Measurements from ENCODE around the gene SLC6A19. TPM values are rescaled to one million over a fixed set of nuclear protein-coding genes. Genes with fewer than 3 reads are reported as not detected.

SLC6A19 gene
- total RNA-seq, 1 experiment from 2014 or later: 0.29 TPM

DNA sequence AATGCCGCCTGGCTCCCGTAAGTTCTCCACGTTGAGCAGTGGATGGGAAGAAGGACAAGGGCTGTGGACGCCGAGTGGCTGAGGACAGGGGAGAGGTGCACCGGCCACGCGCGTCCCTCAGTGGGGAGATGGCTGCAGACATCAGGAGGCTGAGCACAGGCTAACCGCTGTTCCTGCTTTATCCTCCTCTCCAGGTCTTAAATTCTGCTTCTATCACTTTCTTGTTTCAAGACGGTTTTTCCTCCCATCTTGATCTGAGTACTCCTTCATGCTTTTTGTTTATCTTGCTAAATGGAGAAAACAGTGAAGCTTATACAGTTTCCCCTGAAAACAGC, 42.1 kb upstream of the SLC6A19 start:
- Histone ChIP-seq H3K36me3 (ENCODE audit: control insufficient read depth, insufficient read depth, low read length) (no peaks in the 10 kb centered on the region), H3K27me3 (replicated peaks; ENCODE audit: control insufficient read depth, insufficient read depth, low read length) (no peaks in the 10 kb centered on the region), H3K4me3 (ENCODE audit: low read depth, low read length) (no peak overlapping the region), H3K9me3 (0 out of 2 replicates have a peak, but pooled peaks cover 4% of the 10 kb centered on the region), H3K4me1 (peaks cover 6% of the 10 kb centered on the region; the same call in 1 of the 2 replicates)
- CTCF ChIA-PET: no interaction called here
- H3K4me1 Mint-ChIP-seq (ENCODE audit: low read depth, unreplicated experiment): peaks cover 2% of the 10 kb centered on the region
- DNase-seq: no peak
- H3K27ac Mint-ChIP-seq (ENCODE audit: unreplicated experiment): no peak overlapping the region
- intact Hi-C loops (cut with micrococcal nuclease; ENCODE audit: unreplicated experiment): no loop called here
- no TSS peak for BruUV-seq (replicated peaks)
- H3K36me3 Mint-ChIP-seq (ENCODE audit: insufficient read depth, unreplicated experiment): no peaks in the 10 kb centered on the region
- peaks cover 9% of the 10 kb centered on the region for H3K27me3 Mint-ChIP-seq (ENCODE audit: insufficient read depth, unreplicated experiment)
- no peak overlapping the region for H3K4me3 Mint-ChIP-seq (ENCODE audit: unreplicated experiment)
- POLR2A ChIA-PET: no interaction called here
- TF ChIP-seq, protein P1, sequence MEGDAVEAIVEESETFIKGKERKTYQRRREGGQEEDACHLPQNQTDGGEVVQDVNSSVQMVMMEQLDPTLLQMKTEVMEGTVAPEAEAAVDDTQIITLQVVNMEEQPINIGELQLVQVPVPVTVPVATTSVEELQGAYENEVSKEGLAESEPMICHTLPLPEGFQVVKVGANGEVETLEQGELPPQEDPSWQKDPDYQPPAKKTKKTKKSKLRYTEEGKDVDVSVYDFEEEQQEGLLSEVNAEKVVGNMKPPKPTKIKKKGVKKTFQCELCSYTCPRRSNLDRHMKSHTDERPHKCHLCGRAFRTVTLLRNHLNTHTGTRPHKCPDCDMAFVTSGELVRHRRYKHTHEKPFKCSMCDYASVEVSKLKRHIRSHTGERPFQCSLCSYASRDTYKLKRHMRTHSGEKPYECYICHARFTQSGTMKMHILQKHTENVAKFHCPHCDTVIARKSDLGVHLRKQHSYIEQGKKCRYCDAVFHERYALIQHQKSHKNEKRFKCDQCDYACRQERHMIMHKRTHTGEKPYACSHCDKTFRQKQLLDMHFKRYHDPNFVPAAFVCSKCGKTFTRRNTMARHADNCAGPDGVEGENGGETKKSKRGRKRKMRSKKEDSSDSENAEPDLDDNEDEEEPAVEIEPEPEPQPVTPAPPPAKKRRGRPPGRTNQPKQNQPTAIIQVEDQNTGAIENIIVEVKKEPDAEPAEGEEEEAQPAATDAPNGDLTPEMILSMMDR (IDR thresholded peaks at IDR 0.05; ENCODE audit: insufficient read depth in 1 of 2, low read depth in 1 of 2, low read length in 1 of 2, severe bottlenecking in 1 of 2, unreplicated experiment in 1 of 2): no peak
- peaks cover 11% of the 10 kb centered on the region for H3K9me3 Mint-ChIP-seq (ENCODE audit: unreplicated experiment)

DNA sequence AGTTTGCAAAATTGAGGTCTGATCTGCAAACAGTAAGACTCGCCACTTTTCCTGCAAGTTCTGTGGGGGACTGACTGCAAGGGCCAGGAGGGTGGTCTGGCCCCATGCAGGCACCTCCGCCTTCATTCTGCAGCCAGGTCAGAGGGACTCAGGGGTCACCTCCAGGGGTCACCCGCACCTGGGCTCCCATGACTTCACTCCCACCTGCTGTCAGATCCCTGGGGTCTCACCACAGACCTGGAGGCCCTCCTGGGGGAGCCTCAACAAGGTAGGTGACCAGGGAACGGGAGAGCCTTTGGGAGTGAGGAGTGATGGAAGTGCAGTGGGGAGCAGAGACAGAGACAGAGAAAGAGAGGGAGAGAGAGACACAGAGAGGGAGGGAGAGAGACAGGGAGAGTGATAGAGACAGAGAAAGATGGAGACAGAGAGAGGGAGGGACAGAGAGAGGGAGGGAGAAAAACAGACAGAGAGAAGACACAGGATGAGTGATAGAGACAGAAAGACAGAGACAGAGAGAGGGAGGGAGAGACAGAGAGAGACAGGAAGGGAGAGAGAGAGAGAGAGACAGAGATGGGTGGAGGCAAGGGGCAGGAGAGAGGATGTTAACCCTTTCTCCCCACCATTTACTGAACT, 41.5 kb upstream of the SLC6A19 start:
- Histone ChIP-seq H3K27me3 (replicated peaks; ENCODE audit: control insufficient read depth, insufficient read depth, low read length) (no peaks in the 10 kb centered on the region), H3K9me3 (0 out of 2 replicates have a peak, but pooled peaks cover 4% of the 10 kb centered on the region), H3K4me3 (ENCODE audit: low read depth, low read length) (no peak overlapping the region), H3K4me1 (peaks cover 6% of the 10 kb centered on the region; the same call in 1 of the 2 replicates), H3K36me3 (ENCODE audit: control insufficient read depth, insufficient read depth, low read length) (no peaks in the 10 kb centered on the region)
- Mint-ChIP-seq H3K27me3 (ENCODE audit: insufficient read depth, unreplicated experiment) (peaks cover 9% of the 10 kb centered on the region), H3K9me3 (ENCODE audit: unreplicated experiment) (peaks cover 11% of the 10 kb centered on the region), H3K4me1 (ENCODE audit: low read depth, unreplicated experiment) (peaks cover 8% of the 10 kb centered on the region), H3K27ac (ENCODE audit: unreplicated experiment) (no peak overlapping the region), H3K36me3 (ENCODE audit: insufficient read depth, unreplicated experiment) (no peaks in the 10 kb centered on the region), H3K4me3 (ENCODE audit: unreplicated experiment) (no peak overlapping the region)
- TF ChIP-seq, protein P1 (IDR thresholded peaks at IDR 0.05; ENCODE audit: insufficient read depth in 1 of 2, low read depth in 1 of 2, low read length in 1 of 2, severe bottlenecking in 1 of 2, unreplicated experiment in 1 of 2): no peak
- no peak for DNase-seq
- ChIA-PET POLR2A (no interaction called here), CTCF (no interaction called here)
- intact Hi-C loops (cut with micrococcal nuclease; ENCODE audit: unreplicated experiment): loop anchor here (10.0 kb wide), 1 partner anchor 485 kb away; no protein-coding TSS in a partner anchor
- no TSS peak for BruUV-seq (replicated peaks)

DNA sequence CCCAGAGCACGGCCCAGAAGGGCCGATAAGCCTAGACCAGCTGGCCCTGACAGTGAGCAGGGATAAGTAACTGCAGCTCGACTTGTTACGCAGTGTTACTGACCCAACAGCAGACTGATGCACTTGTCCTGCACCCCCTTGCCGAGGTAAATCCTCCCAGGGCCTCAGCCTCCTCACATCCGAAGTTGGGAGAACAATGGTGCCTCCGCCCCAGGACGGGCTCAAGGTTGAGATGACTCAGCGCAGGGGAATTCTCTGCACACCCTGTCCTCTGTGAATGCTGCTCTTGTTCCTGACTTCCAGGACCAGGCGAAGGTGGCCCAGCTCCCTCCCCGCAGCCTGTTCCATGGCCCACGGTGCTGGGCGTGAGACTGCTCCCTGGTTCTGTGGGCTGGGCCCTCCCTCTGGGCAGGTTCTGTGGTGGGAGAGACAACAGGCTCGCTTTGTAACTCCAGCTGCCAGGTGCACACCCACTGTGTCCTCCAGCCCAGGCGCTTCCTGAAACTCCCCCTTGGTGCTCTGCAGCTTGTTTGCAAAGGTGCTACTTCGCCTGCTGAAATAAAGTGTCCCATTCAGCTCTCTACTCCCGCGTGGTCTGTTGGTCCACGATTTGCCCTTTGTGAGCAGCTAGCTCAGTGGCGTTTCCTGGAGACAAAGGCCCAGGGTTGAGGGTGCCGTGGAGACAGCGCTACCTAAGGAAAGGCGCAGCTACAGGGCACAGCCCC, 40.1 kb upstream of the SLC6A19 start:
- intact Hi-C loops (cut with micrococcal nuclease; ENCODE audit: unreplicated experiment): loop anchor here (10.0 kb wide), 1 partner anchor 484 kb away; no protein-coding TSS in a partner anchor
- peaks cover 9% of the 10 kb centered on the region for H3K27me3 Mint-ChIP-seq (ENCODE audit: insufficient read depth, unreplicated experiment)
- Histone ChIP-seq H3K36me3 (ENCODE audit: control insufficient read depth, insufficient read depth, low read length) (no peaks in the 10 kb centered on the region), H3K9me3 (0 out of 2 replicates have a peak, but pooled peaks cover 4% of the 10 kb centered on the region), H3K27me3 (replicated peaks; ENCODE audit: control insufficient read depth, insufficient read depth, low read length) (no peaks in the 10 kb centered on the region), H3K4me3 (ENCODE audit: low read depth, low read length) (no peak overlapping the region), H3K4me1 (peaks cover 6% of the 10 kb centered on the region; the same call in 1 of the 2 replicates)
- H3K36me3 Mint-ChIP-seq (ENCODE audit: insufficient read depth, unreplicated experiment): no peaks in the 10 kb centered on the region
- peaks cover 8% of the 10 kb centered on the region for H3K4me1 Mint-ChIP-seq (ENCODE audit: low read depth, unreplicated experiment)
- no peak overlapping the region for H3K27ac Mint-ChIP-seq (ENCODE audit: unreplicated experiment)
- POLR2A ChIA-PET: no interaction called here
- no TSS peak for BruUV-seq (replicated peaks)
- no peak for DNase-seq
- CTCF ChIA-PET: interaction anchor here (0.6 kb wide), 2 partner anchors 71 to 343 kb away, joined by 3 read pairs; no protein-coding TSS in a partner anchor
- H3K9me3 Mint-ChIP-seq (ENCODE audit: unreplicated experiment): peaks cover 11% of the 10 kb centered on the region
- TF ChIP-seq, protein P1 (IDR thresholded peaks at IDR 0.05; ENCODE audit: insufficient read depth in 1 of 2, low read depth in 1 of 2, low read length in 1 of 2, severe bottlenecking in 1 of 2, unreplicated experiment in 1 of 2): no peak
- H3K4me3 Mint-ChIP-seq (ENCODE audit: unreplicated experiment): no peak overlapping the region

Measured in Caco-2 (cell line).